ENCODE measurements around the gene TMEM273. TPM values are rescaled to one million over a fixed set of nuclear protein-coding genes. Genes with fewer than 3 reads are reported as not detected.

The TMEM273 gene
- total and polyA plus RNA-seq, 10 of the 15 experiments (the other 5 are each of a cell fraction or from before 2014, with no cell fraction given): 10.3 to 46.3 (median 26.4) TPM

DNA sequence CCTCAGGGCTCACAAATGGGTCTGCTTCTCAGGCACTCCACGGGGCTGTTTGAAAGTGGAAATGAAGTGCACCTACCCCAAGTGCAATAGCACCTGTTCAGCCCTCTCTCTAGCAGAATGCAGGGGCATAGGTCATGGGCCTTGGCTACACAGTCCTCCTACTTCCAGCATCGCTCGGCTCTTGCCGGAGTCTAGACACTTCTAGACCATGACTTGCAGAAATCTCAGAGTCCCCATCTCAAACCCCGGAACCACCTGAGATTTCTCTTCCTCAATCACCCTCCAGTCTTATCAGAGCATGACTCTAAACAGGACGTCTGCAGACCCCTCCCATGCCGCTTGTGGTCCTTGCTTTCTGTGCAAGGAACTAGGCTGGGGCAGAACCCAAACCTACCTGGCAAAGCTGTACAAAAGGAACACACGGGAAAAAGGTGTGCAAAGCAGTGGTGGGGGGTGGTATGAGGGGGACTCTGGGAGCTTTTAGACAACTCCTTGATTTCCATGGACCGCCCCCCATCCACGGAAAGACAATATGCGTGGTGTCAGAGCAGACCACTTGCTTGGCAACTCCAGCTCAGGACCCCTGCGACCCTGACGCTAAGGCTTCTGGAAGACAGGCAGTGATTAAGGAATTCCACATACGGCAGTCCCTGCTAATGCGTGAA lies 13.8 kb downstream of the TMEM273 start:
- Histone ChIP-seq H4K20me1 (ENCODE audit: control insufficient read depth, insufficient read depth) (no peaks in the 10 kb centered on the region), H2AFZ (ENCODE audit: control insufficient read depth, low read depth, low read length) (no peak overlapping the region), H3K9ac (ENCODE audit: control insufficient read depth, insufficient read depth, low read length) (no peak overlapping the region), H3K4me3 (no peak overlapping the region), H3K27me3 (replicated peaks in 1 of 2; ENCODE audit: control insufficient read depth in 2 of 2, insufficient read depth in 2 of 2, low read length in 1 of 2) (no peaks in the 10 kb centered on the region), H3K79me2 (ENCODE audit: control insufficient read depth, insufficient read depth, low read length) (no peaks in the 10 kb centered on the region), H3K4me2 (ENCODE audit: control insufficient read depth, insufficient read depth) (no peak overlapping the region), H3K36me3 (ENCODE audit: control insufficient read depth in 2 of 2, insufficient read depth in 2 of 2, low read length in 1 of 2) (no peaks in the 10 kb centered on the region; a peak in 1 of 4 replicates), H3K4me1 (ENCODE audit: control insufficient read depth, insufficient read depth, low read length) (peaks cover 50% of the 10 kb centered on the region), H3K9me3 (replicated peaks; ENCODE audit: control insufficient read depth, insufficient read depth, low read length) (no peaks in the 10 kb centered on the region), H3K27ac (ENCODE audit: control insufficient read depth, insufficient read depth) (no peak overlapping the region)
- SMC1A ChIA-PET (ENCODE audit: uncharacterized antibody, unreplicated experiment): interaction anchor here (1.2 to 3.1 kb wide), 6 partner anchors 10 to 122 kb away, joined by 3 to 14 read pairs (median 4); partner anchors contain the start of gene TMEM273
- TF ChIP-seq TAF1 (IDR thresholded peaks at IDR 0.05; ENCODE audit: borderline replicate concordance, low read depth, low read length): no peak
- TF ChIP-seq GABPA (IDR thresholded peaks at IDR 0.05; ENCODE audit: low read depth): no peak
- TF ChIP-seq, protein P1, sequence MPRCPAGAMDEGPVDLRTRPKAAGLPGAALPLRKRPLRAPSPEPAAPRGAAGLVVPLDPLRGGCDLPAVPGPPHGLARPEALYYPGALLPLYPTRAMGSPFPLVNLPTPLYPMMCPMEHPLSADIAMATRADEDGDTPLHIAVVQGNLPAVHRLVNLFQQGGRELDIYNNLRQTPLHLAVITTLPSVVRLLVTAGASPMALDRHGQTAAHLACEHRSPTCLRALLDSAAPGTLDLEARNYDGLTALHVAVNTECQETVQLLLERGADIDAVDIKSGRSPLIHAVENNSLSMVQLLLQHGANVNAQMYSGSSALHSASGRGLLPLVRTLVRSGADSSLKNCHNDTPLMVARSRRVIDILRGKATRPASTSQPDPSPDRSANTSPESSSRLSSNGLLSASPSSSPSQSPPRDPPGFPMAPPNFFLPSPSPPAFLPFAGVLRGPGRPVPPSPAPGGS (IDR thresholded peaks at IDR 0.05; ENCODE audit: borderline replicate concordance, insufficient read depth, low read depth, low read length, poor library complexity, severe bottlenecking): no peak
- no peak for TF ChIP-seq EGR1 (IDR thresholded peaks at IDR 0.05; ENCODE audit: borderline replicate concordance in 1 of 2, low read depth in 2 of 2, low read length in 2 of 2)
- TF ChIP-seq, protein P2, sequence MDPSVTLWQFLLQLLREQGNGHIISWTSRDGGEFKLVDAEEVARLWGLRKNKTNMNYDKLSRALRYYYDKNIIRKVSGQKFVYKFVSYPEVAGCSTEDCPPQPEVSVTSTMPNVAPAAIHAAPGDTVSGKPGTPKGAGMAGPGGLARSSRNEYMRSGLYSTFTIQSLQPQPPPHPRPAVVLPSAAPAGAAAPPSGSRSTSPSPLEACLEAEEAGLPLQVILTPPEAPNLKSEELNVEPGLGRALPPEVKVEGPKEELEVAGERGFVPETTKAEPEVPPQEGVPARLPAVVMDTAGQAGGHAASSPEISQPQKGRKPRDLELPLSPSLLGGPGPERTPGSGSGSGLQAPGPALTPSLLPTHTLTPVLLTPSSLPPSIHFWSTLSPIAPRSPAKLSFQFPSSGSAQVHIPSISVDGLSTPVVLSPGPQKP (IDR thresholded peaks at IDR 0.05; ENCODE audit: low read depth, low read length): no peak
- no peak for TF ChIP-seq JUNB (IDR thresholded peaks at IDR 0.05)
- no peak for TF ChIP-seq HCFC1 (IDR thresholded peaks at IDR 0.05; ENCODE audit: low read length)
- no peak for TF ChIP-seq CHD4 (IDR thresholded peaks at IDR 0.05)
- no peak for TF ChIP-seq ZBED1 (IDR thresholded peaks at IDR 0.05; ENCODE audit: borderline replicate concordance)
- no peak for TF ChIP-seq SREBF2 (IDR thresholded peaks at IDR 0.05; ENCODE audit: low read length)
- TF ChIP-seq SUZ12 (IDR thresholded peaks at IDR 0.05; ENCODE audit: unreplicated experiment): no peak
- TF ChIP-seq, protein P3, sequence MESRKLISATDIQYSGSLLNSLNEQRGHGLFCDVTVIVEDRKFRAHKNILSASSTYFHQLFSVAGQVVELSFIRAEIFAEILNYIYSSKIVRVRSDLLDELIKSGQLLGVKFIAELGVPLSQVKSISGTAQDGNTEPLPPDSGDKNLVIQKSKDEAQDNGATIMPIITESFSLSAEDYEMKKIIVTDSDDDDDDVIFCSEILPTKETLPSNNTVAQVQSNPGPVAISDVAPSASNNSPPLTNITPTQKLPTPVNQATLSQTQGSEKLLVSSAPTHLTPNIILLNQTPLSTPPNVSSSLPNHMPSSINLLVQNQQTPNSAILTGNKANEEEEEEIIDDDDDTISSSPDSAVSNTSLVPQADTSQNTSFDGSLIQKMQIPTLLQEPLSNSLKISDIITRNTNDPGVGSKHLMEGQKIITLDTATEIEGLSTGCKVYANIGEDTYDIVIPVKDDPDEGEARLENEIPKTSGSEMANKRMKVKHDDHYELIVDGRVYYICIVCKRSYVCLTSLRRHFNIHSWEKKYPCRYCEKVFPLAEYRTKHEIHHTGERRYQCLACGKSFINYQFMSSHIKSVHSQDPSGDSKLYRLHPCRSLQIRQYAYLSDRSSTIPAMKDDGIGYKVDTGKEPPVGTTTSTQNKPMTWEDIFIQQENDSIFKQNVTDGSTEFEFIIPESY (IDR thresholded peaks at IDR 0.05): no peak
- no peak for TF ChIP-seq CBX3 (IDR thresholded peaks at IDR 0.05; ENCODE audit: borderline replicate concordance, low read depth)
- intact Hi-C loops (cut with micrococcal nuclease; ENCODE audit: unreplicated experiment) (loop anchor here (10.0 kb wide), 1 partner anchor 340 kb away; no protein-coding TSS in a partner anchor), in situ Hi-C loops (cut with MboI) (loop anchor here (10.0 kb wide), 1 partner anchor 510 kb away; no protein-coding TSS in a partner anchor)
- no peak for FAIRE-seq
- DNase-seq (ENCODE audit: low read depth, low spot score): no peak
- POLR2A ChIA-PET: interaction anchor here (1.0 to 1.7 kb wide), 2 partner anchors 12 to 15 kb away, joined by 3 to 4 read pairs; no protein-coding TSS in a partner anchor
- WGBS (ENCODE audit: insufficient coverage, insufficient replicate concordance, low lambda C conversion rate, missing lambda C conversion rate): 75% methylated on average over 15 of the region's 15 CpGs
- no peak for ATAC-seq
- RAD21 ChIA-PET (ENCODE audit: unreplicated experiment): interaction anchor here (1.2 kb wide), 2 partner anchors 16 to 37 kb away, joined by 3 to 4 read pairs; no protein-coding TSS in a partner anchor
- BruUV-seq (replicated peaks): no TSS peak
- CTCF ChIA-PET: interaction anchor here (0.7 kb wide), 1 partner anchor 15 kb away, joined by 4 read pairs; no protein-coding TSS in a partner anchor

Data from GM12878 (cell line).